Stimulated activated naive CD8-positive, alpha-beta T cell treated with anti-CD3 and anti-CD28 coated beads, Interleukin-15, amount 100 ng/mL, for 72 hours (primary cell): Measurements from ENCODE around the gene FADS3.

ENCODE experiments used
- ATAC-seq: fragments of 150-1000 bp; cut with Tn5 transposase; 2 replicates; pipeline ENCODE4 v1.10.0; 2021; ENCODE audit warnings: mild to moderate bottlenecking, moderate library complexity
- DNase-seq, 2 donors: peaks; one replicate each; pipeline ENCODE4 v3.0.0; 2021 to 2022
- H3K27ac Mint-ChIP-seq, 2 donors: one replicate each; pipeline ENCODE4 v1.8.0; 2022; ENCODE audit warnings: mild to moderate bottlenecking in 2 of 2, mixed read lengths in 2 of 2, moderate library complexity in 2 of 2
- H3K27me3 Mint-ChIP-seq: one replicate; pipeline ENCODE4 v1.8.0; 2022; ENCODE audit warnings: mixed read lengths
- H3K4me1 Mint-ChIP-seq: one replicate; pipeline ENCODE4 v1.8.0; 2022; ENCODE audit warnings: mild to moderate bottlenecking, mixed read lengths
- H3K4me3 Mint-ChIP-seq, 2 donors: one replicate each; pipeline ENCODE4 v1.8.0; 2022; ENCODE audit warnings: mild to moderate bottlenecking in 2 of 2, mixed read lengths in 2 of 2, moderate library complexity in 1 of 2
- H3K9me3 Mint-ChIP-seq, 2 donors: one replicate each; pipeline ENCODE4 v1.8.0; 2022; ENCODE audit warnings: mixed read lengths in 2 of 2

Gene FADS3

GRCh38 chr11:61880454-61880853 lies 10.9 kb downstream of the FADS3 start:
- no peak overlapping the region for H3K27ac Mint-ChIP-seq

GRCh38 chr11:61880031-61880430 lies 11.3 kb downstream of the FADS3 start:
- DNase-seq (no peak), ATAC-seq (no peak)
- Mint-ChIP-seq H3K4me1 (no peaks in the 10 kb centered on the region), H3K27ac (no peak overlapping the region), H3K9me3 (no peaks in the 10 kb centered on the region), H3K4me3 (no peak overlapping the region), H3K27me3 (no peaks in the 10 kb centered on the region)

More at GRCh38 chr11:61880454-61880853, 10.9 kb downstream of the FADS3 start:
- H3K4me3 Mint-ChIP-seq: no peak overlapping the region
- no peaks in the 10 kb centered on the region for H3K4me1 Mint-ChIP-seq
- DNase-seq (no peak), ATAC-seq (no peak)
- no peaks in the 10 kb centered on the region for H3K9me3 Mint-ChIP-seq
- H3K27me3 Mint-ChIP-seq: no peaks in the 10 kb centered on the region

GRCh38 chr11:61879152-61879551 lies 12.2 kb downstream of the FADS3 start:
- ATAC-seq: no peak

GRCh38 chr11:61875698-61876097 lies 15.6 kb downstream of the FADS3 start:
- DNase-seq (no peak), ATAC-seq (no peak)

More at GRCh38 chr11:61879152-61879551, 12.2 kb downstream of the FADS3 start:
- H3K4me1 Mint-ChIP-seq: no peaks in the 10 kb centered on the region
- no peaks in the 10 kb centered on the region for H3K27me3 Mint-ChIP-seq
- H3K4me3 Mint-ChIP-seq: no peak overlapping the region
- no peak for DNase-seq
- H3K27ac Mint-ChIP-seq: no peak overlapping the region
- H3K9me3 Mint-ChIP-seq: no peaks in the 10 kb centered on the region

GRCh38 chr11:61874853-61875252 lies 16.5 kb downstream of the FADS3 start:
- no peaks in the 10 kb centered on the region for H3K9me3 Mint-ChIP-seq
- DNase-seq (no peak), ATAC-seq (no peak)
- H3K27me3 Mint-ChIP-seq: peaks cover 20% of the 10 kb centered on the region
- H3K4me3 Mint-ChIP-seq: no peak overlapping the region
- peak overlapping the region in 1 of 2 donors; percentile 82 for H3K27ac Mint-ChIP-seq
- peaks cover 9% of the 10 kb centered on the region for H3K4me1 Mint-ChIP-seq

More at GRCh38 chr11:61875698-61876097, 15.6 kb downstream of the FADS3 start:
- H3K27me3 Mint-ChIP-seq: peaks cover 14% of the 10 kb centered on the region
- H3K27ac Mint-ChIP-seq: no peak overlapping the region
- no peaks in the 10 kb centered on the region for H3K9me3 Mint-ChIP-seq
- no peak overlapping the region for H3K4me3 Mint-ChIP-seq
- H3K4me1 Mint-ChIP-seq: peaks cover 8% of the 10 kb centered on the region

GRCh38 chr11:61874377-61874809 lies 17.0 kb downstream of the FADS3 start:
- Mint-ChIP-seq H3K4me3 (no peak overlapping the region), H3K27me3 (peaks cover 20% of the 10 kb centered on the region), H3K4me1 (peaks cover 9% of the 10 kb centered on the region), H3K9me3 (no peaks in the 10 kb centered on the region), H3K27ac (no peak overlapping the region)
- no peak for ATAC-seq
- DNase-seq: no peak

DNA sequence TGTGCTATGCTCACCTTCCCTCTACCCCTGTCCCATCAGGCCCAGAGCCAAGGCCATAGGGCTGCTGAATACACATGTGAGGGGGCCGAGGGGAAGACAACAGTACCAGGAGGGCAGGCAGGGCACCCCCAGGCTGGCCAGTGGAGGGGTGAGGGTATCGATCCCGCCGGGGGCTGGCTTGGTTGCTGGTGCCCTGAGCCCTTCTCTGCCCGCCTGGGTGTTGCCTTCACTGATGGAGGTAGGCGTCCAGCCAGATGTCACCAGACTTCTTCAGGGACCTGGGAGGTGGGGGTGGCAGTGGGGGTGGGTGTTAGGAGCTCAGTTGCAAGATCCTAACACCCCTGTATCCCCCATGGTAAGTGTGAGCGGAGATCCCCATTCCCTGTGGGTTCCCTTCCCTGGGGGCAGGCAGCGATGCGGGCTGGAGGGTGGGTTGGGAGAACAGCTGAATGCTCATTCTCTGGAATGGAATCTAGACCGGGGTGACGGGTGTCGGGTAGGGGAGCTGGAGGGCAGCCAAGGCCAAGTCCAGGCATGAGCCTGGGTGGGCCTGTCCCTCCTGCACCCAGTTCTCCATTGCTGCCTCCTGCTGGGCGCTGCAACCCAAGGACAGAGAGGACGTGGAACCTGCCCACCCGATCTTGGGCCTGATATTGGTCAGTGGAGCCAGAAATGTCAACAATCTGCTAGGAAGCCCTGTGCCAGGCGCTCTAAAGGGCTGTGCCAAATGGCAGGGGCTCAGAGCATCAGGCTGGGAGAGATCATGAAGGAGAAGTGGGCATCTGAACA lies 17.6 kb downstream of the FADS3 start:
- no peaks in the 10 kb centered on the region for H3K9me3 Mint-ChIP-seq

GRCh38 chr11:61872935-61873565 lies 18.3 kb downstream of the FADS3 start:
- Mint-ChIP-seq H3K27me3 (peaks cover 20% of the 10 kb centered on the region), H3K27ac (no peak overlapping the region), H3K4me1 (peaks cover 9% of the 10 kb centered on the region), H3K4me3 (no peak overlapping the region), H3K9me3 (no peaks in the 10 kb centered on the region)
- no peak for DNase-seq
- no peak for ATAC-seq

More for the DNA sequence above, 17.6 kb downstream of the FADS3 start:
- no peak for ATAC-seq
- Mint-ChIP-seq H3K27ac (no peak overlapping the region), H3K27me3 (peaks cover 20% of the 10 kb centered on the region), H3K4me1 (peaks cover 9% of the 10 kb centered on the region), H3K4me3 (no peak overlapping the region)
- DNase-seq: no peak

- DNase-seq (peak; percentile 74 to 75), ATAC-seq (peak; percentile 94)
- H3K4me3 Mint-ChIP-seq: peak overlapping the region; percentile 58 to 82
- no peaks in the 10 kb centered on the region for H3K9me3 Mint-ChIP-seq
- H3K27ac Mint-ChIP-seq: peak overlapping the region; percentile 6 to 48
- peaks cover 9% of the 10 kb centered on the region for H3K4me1 Mint-ChIP-seq
- peaks cover 20% of the 10 kb centered on the region for H3K27me3 Mint-ChIP-seq
These were observed 20.2 kb downstream of the FADS3 start for GRCh38 chr11:61871158-61871597.

GRCh38 chr11:61870541-61871031 lies 20.8 kb downstream of the FADS3 start:
- no peaks in the 10 kb centered on the region for H3K9me3 Mint-ChIP-seq
- DNase-seq (no peak), ATAC-seq (no peak)
- peaks cover 20% of the 10 kb centered on the region for H3K27me3 Mint-ChIP-seq
- H3K27ac Mint-ChIP-seq: peak overlapping the region in 1 of 2 donors; percentile 63
- peak overlapping the region in 1 of 2 donors; percentile 82 for H3K4me3 Mint-ChIP-seq
- peaks cover 14% of the 10 kb centered on the region for H3K4me1 Mint-ChIP-seq

- DNase-seq (no peak), ATAC-seq (no peak)
- peaks cover 14% of the 10 kb centered on the region for H3K4me1 Mint-ChIP-seq
- no peaks in the 10 kb centered on the region for H3K9me3 Mint-ChIP-seq
- H3K27me3 Mint-ChIP-seq: peaks cover 20% of the 10 kb centered on the region
- H3K4me3 Mint-ChIP-seq: no peak overlapping the region
- no peak overlapping the region for H3K27ac Mint-ChIP-seq
These were observed 21.5 kb downstream of the FADS3 start for GRCh38 chr11:61869708-61870451.

- Mint-ChIP-seq H3K9me3 (no peaks in the 10 kb centered on the region), H3K4me1 (peaks cover 14% of the 10 kb centered on the region), H3K4me3 (no peak overlapping the region), H3K27ac (no peak overlapping the region), H3K27me3 (peaks cover 20% of the 10 kb centered on the region)
- DNase-seq (no peak), ATAC-seq (no peak)
These were observed 22.0 kb downstream of the FADS3 start for GRCh38 chr11:61869429-61869707.

GRCh38 chr11:61868571-61869428 lies 22.5 kb downstream of the FADS3 start:
- DNase-seq (no peak), ATAC-seq (no peak)
- Mint-ChIP-seq H3K4me3 (no peak overlapping the region), H3K27me3 (peaks cover 20% of the 10 kb centered on the region), H3K4me1 (peaks cover 14% of the 10 kb centered on the region), H3K9me3 (no peaks in the 10 kb centered on the region), H3K27ac (peak overlapping the region in 1 of 2 donors; percentile 67)

DNA sequence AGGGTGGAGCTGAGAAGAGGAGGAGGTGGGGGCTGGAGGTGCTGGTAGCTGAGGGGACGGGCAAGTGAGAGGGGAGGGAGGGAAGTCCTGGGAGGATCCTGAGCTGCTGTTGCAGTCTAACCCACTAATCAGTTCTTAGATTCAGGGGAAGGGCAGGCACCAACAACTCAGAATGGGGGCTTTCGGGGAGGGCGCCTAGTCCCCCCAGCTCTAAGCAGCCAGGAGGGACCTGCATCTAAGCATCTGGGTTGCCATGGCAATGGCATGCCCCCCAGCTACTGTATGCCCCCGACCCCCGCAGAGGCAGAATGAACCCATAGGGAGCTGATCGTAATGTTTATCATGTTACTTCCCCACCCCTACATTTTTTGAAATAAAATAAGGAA lies 24.4 kb downstream of the FADS3 start:
- Mint-ChIP-seq H3K27me3 (peaks cover 16% of the 10 kb centered on the region), H3K4me1 (peaks cover 14% of the 10 kb centered on the region), H3K9me3 (no peaks in the 10 kb centered on the region), H3K4me3 (no peak overlapping the region), H3K27ac (no peak overlapping the region)
- ATAC-seq (no peak), DNase-seq (no peak)
